ENCODE measurements around the gene CMBL. TPM values are rescaled to one million over a fixed set of nuclear protein-coding genes. Genes with fewer than 3 reads are reported as not detected.
A peak's percentile ranks its signal among the peaks of the same experiment; 100 is the strongest.
"Not testable (repeated sequence)": the region's sequence is repeated elsewhere in the genome, so short reads cannot be mapped to it uniquely, and the experiment has no call there.

The CMBL gene
- total RNA-seq, 1 donor from 2014 or later: 21.7 TPM

GRCh38 chr5:10352430-10353240, 44.9 kb upstream of the CMBL start:
- Histone ChIP-seq H3K4me1 (peaks cover 24% of the 10 kb centered on the region), H3K4me3 (peak overlapping the region; percentile 84), H3K36me3 (no peaks in the 10 kb centered on the region), H3K9me3 (no peaks in the 10 kb centered on the region), H3K27me3 (ENCODE audit: low read depth) (no peaks in the 10 kb centered on the region), H3K27ac (peak overlapping the region; percentile 98)
- intact Hi-C loops (cut with DNase I): no loop called here
- TF ChIP-seq CTCF (IDR thresholded peaks at IDR 0.05): no peak
- no peak for DNase-seq
- ATAC-seq: peak in 1 of 2 donors; percentile 2

- H3K4me3 ChIP-seq: no peak overlapping the region
- H3K27ac ChIP-seq: no peak overlapping the region
- H3K36me3 ChIP-seq: no peaks in the 10 kb centered on the region
- no peaks in the 10 kb centered on the region for H3K27me3 ChIP-seq (ENCODE audit: low read depth)
- H3K9me3 ChIP-seq: no peaks in the 10 kb centered on the region
- TF ChIP-seq CTCF (IDR thresholded peaks at IDR 0.05): no peak
- intact Hi-C loops (cut with DNase I): no loop called here
- peaks cover 17% of the 10 kb centered on the region for H3K4me1 ChIP-seq
- no peak for ATAC-seq
- DNase-seq: no peak
Measured at GRCh38 chr5:10351919-10352318, 44.2 kb upstream of the CMBL start.

GRCh38 chr5:10351199-10351905, 43.6 kb upstream of the CMBL start:
- intact Hi-C loops (cut with DNase I): no loop called here
- ATAC-seq (peak in 1 of 2 donors; percentile 11), DNase-seq (no peak)
- Histone ChIP-seq H3K27ac (no peak overlapping the region), H3K9me3 (no peaks in the 10 kb centered on the region), H3K27me3 (ENCODE audit: low read depth) (no peaks in the 10 kb centered on the region), H3K4me3 (no peak overlapping the region), H3K4me1 (peaks cover 11% of the 10 kb centered on the region), H3K36me3 (no peaks in the 10 kb centered on the region)
- TF ChIP-seq CTCF (IDR thresholded peaks at IDR 0.05): no peak

- DNase-seq (no peak), ATAC-seq (no peak)
- intact Hi-C loops (cut with DNase I): no loop called here
- H3K9me3 ChIP-seq: no peaks in the 10 kb centered on the region
- TF ChIP-seq CTCF (IDR thresholded peaks at IDR 0.05): no peak
- H3K4me1 ChIP-seq: no peaks in the 10 kb centered on the region
- H3K4me3 ChIP-seq: no peak overlapping the region
- no peak overlapping the region for H3K27ac ChIP-seq
- H3K27me3 ChIP-seq (ENCODE audit: low read depth): no peaks in the 10 kb centered on the region
- no peaks in the 10 kb centered on the region for H3K36me3 ChIP-seq
Measured at GRCh38 chr5:10348258-10348657, 40.6 kb upstream of the CMBL start.

- H3K27me3 ChIP-seq (ENCODE audit: low read depth); H3K4me1 ChIP-seq; ATAC-seq; H3K9me3 ChIP-seq; intact Hi-C loops (cut with DNase I); H3K27ac ChIP-seq; DNase-seq; H3K36me3 ChIP-seq; H3K4me3 ChIP-seq: not testable (repeated sequence)
Measured at GRCh38 chr5:10344461-10345106, 36.9 kb upstream of the CMBL start.
